HG02623 (cell line): Measurements from ENCODE around the gene TMPRSS3.

Experiments
- ATAC-seq: cut with Tn5 transposase; IDR thresholded peaks from one replicate; pipeline ENCODE4 v1.9.1; 2021; ENCODE audit warnings: moderate library complexity; ENCODE audit not compliant: unreplicated experiment

The TMPRSS3 gene

GRCh38 chr21:42353623-42354022 is 42.2 kb downstream of the TMPRSS3 start:
- no peak for ATAC-seq

GRCh38 chr21:42352441-42353095 is 43.3 kb downstream of the TMPRSS3 start:
- no peak for ATAC-seq

GRCh38 chr21:42351626-42352440 is 44.0 kb downstream of the TMPRSS3 start:
- ATAC-seq = no peak

GRCh38 chr21:42350927-42351426 is 44.9 kb downstream of the TMPRSS3 start, which contains the start of gene TFF2:
Gene TFF2, minus strand, starts transcription at chr21:42350994. Its CDS starts 37 bp downstream, at chr21:42350957.
- no peak for ATAC-seq

GRCh38 chr21:42350318-42350910 is 45.4 kb downstream of the TMPRSS3 start:
- no peak for ATAC-seq

DNA sequence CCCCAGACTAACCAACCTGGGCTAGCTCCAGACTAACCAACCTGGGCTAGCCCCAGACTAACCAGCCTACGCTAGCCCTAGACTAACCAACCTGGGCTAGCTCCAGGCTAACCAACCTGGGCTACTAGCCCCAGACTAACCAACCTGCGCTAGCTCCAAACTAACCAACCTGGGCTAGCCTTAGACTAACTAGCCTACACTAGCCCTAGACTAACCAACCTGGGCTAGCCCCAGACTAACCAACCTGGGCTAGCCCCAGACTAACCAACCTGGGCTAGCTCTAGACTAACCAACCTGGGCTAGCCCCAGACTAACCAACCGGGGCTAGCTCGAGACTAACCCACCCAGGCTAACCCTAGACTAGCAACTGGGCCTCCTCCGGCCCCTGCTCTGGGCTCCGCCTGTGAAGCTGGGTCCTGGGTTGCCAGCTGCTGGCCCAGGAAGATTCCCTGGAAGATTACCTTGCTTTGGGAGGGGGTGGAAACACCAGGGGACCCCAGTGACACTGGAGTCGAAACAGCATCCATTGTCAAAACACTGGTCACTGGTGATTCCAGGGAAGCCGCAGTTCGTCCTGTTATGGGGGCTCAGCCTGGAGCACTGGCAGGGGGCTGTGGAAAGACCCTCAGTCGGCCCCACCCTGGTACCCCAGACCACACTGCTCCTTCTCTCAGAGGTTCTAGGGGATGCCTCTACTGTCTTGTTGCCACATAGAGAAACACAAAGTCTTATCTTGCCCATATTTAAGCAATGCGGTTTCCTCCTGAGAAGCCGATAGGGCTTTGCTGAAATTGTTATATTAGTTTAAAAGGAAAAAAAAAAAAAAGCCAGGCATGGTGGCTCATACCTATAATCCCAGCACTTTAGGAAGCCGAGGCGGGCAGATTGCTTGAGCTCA is 46.2 kb downstream of the TMPRSS3 start:
- ATAC-seq = no peak

DNA sequence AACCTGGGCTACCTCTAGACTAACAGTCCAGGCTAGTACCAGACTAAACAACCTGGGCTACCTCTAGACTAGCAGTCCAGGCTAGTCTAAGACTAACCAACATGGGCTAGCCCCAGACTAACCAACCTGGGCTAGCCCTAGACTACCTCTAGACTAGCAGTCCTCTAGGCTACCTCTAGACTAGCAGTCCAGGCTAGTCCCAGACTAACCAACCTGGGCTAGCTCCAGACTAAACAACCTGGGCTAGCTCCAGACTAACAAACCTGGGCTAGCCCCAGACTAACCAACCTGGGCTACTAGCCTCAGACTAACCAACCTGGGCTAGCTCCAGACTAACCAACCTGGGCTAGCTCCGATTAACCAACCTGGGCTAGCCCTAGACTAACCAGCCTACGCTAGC is 47.1 kb downstream of the TMPRSS3 start:
- ATAC-seq = no peak

DNA sequence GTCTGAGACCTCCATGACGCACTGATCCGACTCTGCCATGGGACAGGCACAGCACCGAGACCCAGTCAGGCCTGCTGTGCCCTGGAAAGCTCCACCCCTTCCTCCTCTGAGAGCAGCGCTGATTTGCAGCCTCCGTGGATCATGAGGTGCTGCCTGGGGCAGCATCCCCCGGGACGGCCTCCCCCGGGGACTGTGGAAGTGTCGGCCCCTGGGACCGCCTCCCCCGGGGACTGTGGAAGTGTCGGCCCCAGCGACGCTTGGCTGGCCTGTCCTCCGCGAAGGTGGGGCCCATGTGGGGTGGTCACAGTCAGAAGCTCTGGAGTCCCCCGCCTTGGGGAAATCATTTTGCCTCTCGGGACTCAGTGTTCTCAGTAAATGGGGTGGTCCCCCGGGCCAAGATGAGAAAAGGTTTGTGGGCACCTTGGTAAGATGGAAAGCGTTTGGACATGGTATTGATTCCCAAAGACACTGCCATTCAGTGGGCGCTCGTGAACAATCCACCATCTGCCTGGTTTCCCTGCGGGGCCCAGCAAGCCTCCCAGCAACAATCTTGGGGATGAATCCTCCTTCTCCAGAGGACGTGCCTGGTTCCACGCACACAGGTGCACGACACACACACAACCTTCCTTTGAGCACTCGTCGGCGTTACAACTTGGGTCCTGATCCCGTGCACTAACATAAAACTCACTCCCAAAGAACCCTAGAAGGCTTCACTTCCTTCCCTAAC is 48.1 kb downstream of the TMPRSS3 start:
- ATAC-seq = no peak

- no peak for ATAC-seq
Observed at GRCh38 chr21:42346866-42347600, 48.8 kb downstream of the TMPRSS3 start.

DNA sequence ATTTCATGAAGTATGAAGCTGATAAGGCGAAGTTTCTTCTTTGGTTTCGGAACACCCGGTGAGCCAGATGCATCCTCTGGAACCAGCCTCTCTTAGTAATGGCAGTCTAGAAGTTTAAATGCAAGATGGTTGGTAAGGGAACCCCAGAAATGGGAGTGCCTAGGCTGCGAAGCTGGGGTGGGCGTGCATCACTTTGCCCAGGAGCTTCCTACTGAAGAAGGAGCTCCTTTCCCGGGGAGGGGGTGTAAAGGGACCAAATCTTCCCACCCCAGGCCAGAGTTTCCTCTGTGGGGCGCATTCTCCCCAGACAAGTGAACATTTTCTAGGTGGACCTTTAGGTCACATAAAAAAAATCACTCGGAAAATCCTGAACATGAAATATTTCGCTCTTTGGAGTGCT is 49.4 kb downstream of the TMPRSS3 start:
- no peak for ATAC-seq

DNA sequence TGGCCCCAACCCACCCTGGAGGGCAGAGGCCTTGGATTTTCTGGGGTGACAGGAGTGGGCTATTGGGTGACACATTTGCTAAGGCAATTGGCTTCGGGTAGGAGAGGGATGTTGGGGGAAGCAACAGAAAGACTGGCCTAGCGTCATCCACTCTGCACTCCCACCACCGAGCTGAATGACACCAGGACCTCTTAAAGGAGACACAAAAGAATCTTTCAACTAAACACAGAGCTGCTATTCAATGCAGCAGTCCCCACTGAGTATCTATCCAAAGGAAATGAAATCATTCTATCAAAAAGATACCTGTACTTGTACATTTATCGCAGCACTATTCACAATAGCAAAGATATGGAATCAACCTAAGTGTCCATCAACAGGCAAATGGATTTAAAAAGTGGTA is 51.2 kb downstream of the TMPRSS3 start:
- no peak for ATAC-seq

GRCh38 chr21:42343963-42344510 is 51.8 kb downstream of the TMPRSS3 start:
- ATAC-seq = no peak

DNA sequence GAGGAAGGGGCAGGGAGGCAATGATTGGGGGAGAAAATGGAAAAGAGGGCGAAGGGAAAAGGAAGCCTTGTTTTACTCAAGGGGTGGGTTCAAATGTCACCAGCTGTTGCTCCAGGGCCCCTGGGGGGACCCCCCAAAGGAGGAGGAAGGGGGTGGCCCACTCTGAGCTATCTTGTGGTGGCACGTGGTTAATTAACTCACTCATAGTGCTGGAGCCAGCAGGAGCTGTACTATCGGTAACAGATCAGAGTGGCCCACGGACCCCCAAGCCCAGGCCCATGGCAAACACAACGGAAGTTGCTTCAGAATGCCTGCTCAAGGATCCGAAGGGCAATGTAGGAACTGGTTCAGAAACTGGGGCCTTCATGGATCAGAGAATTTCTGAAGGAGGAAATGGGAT is 52.3 kb downstream of the TMPRSS3 start:
- ATAC-seq = no peak

DNA sequence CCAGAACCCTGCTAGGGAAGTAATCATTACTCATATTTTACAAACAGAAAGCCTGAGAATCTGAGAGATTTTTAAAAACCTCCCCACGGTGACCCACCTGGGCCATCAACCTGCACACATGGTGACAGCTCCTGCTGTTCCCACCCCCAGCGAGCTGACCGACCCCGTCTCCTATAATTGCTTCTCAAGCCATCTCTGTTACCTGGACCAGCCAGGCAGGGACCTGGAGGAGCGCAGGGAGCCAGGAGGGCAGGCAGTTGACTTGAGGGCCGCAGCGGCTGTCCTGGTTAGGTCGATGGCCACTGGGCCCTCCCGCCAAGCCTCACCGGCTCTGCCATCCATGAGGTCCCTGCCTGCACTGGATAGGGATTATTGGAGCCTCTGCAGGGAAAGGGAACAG is 52.8 kb downstream of the TMPRSS3 start:
- no peak for ATAC-seq

DNA sequence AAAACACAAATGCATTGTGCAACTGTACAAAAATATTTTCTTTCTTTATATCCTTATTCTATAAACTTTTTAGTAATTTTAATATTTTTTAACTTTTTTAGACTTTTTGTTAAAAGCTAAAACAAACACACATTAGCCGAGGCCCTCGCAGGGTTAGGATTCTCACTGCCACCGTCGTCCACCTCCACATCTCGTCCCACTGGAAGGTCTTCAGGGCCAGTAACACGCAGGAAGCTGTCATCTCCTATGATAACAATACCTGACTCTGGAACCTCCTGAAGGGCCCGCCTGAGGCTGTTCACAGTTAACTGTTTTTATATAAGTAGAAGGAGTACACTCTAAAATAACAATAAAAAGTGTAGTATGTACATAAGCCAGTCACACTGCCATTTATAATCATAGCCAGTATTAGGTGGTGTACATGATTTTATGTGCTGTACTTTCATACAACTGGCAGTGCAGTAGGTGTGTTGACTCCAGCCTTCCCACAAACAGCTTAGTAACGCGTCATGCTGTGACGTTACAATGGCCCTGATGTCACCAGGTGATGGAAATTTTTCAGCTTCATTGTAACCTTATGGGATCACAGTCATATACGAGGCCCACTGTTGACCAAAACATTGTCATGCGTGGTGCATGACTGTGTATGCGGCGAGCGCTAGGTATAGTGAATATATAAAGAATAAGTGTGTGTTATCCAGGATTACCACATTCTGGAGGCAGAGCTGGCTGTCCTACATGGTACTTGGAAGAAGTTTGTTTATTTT is 53.9 kb downstream of the TMPRSS3 start:
- no peak for ATAC-seq

- ATAC-seq = no peak
Observed at GRCh38 chr21:42340187-42341050, 55.4 kb downstream of the TMPRSS3 start.
